HepG2 (cell line): Measurements from ENCODE around the gene ERCC4. TPM values are rescaled to one million over a fixed set of nuclear protein-coding genes. Genes with fewer than 3 reads are reported as not detected.
A peak's percentile ranks its signal among the peaks of the same experiment; 100 is the strongest.

ENCODE experiments used
- BHLHE40 ChIP-seq: IDR thresholded peaks from 2 replicates; pipeline ENCODE4 v1.6.1; 2011; ENCODE audit warnings: low read length, improper control_type of control experiment
- CEBPG ChIP-seq: IDR thresholded peaks from 2 replicates; pipeline ENCODE4 v1.6.1; 2016
- FOXC1 ChIP-seq: sonication (generic); formaldehyde crosslinking; IDR thresholded peaks from 2 replicates; pipeline ENCODE4 v1.8.0; 2022; ENCODE audit warnings: mild to moderate bottlenecking, missing genetic modification reagents, borderline replicate concordance
- HDAC2 ChIP-seq: sonication (generic); formaldehyde crosslinking; IDR thresholded peaks from 2 replicates; pipeline ENCODE4 v1.4.0; 2020; ENCODE audit warnings: missing genetic modification reagents
- IRX3 ChIP-seq: sonication (generic); formaldehyde crosslinking; IDR thresholded peaks from 2 replicates; pipeline ENCODE4 v1.8.1; 2023; ENCODE audit warnings: mild to moderate bottlenecking, low read depth, missing genetic modification reagents, borderline replicate concordance
- KAT8 ChIP-seq: IDR thresholded peaks from 2 replicates; pipeline ENCODE4 v1.6.1; 2016; ENCODE audit warnings: missing genetic modification reagents, missing compliant biosample characterization
- KLF6 ChIP-seq: IDR thresholded peaks from 2 replicates; pipeline ENCODE4 v1.8.0; 2016; ENCODE audit warnings: missing biosample characterization, missing genetic modification reagents
- NCOA2 ChIP-seq: sonication (generic); formaldehyde crosslinking; IDR thresholded peaks from 2 replicates; pipeline ENCODE4 v1.8.0; 2022; ENCODE audit warnings: inconsistent platforms
- NFKBIZ ChIP-seq: IDR thresholded peaks from 2 replicates; pipeline ENCODE4 v1.6.1; 2018; ENCODE audit warnings: missing genetic modification reagents, missing compliant biosample characterization
- PPARG ChIP-seq: conservative IDR thresholded peaks from 2 replicates; pipeline ENCODE4 v1.6.1; 2016; ENCODE audit warnings: missing biosample characterization, missing genetic modification reagents
- SMC3 ChIP-seq: IDR thresholded peaks from 2 replicates; pipeline ENCODE4 v1.6.1; 2011; ENCODE audit warnings: low read length, improper control_type of control experiment
- ZBTB8A ChIP-seq: sonication (generic); formaldehyde crosslinking; IDR thresholded peaks from 2 replicates; pipeline ENCODE4 v1.4.0; 2020; ENCODE audit warnings: mild to moderate bottlenecking, low read depth, missing genetic modification reagents, borderline replicate concordance
- ZNF367 ChIP-seq: sonication (generic); formaldehyde crosslinking; IDR thresholded peaks from 2 replicates; pipeline ENCODE4 v1.4.0; 2020; ENCODE audit warnings: missing genetic modification reagents, borderline replicate concordance
- ZNF383 ChIP-seq: sonication (generic); formaldehyde crosslinking; IDR thresholded peaks from 2 replicates; pipeline ENCODE4 v1.4.0; 2020; ENCODE audit warnings: missing genetic modification reagents, mild to moderate bottlenecking, borderline replicate concordance
- ZNF644 ChIP-seq: IDR thresholded peaks from 2 replicates; pipeline ENCODE4 v1.6.1; 2016; ENCODE audit warnings: low read depth
- ZSCAN30 ChIP-seq: sonication (generic); formaldehyde crosslinking; IDR thresholded peaks from 2 replicates; pipeline ENCODE4 v1.5.0; 2020; ENCODE audit warnings: mild to moderate bottlenecking, missing genetic modification reagents
- polyA plus RNA-seq, 8 experiments: library from polyadenylated mRNA; depleted of rRNA in 3 of 8; stranded (reverse) in 7 of 8; unstranded in 1 of 8; fragments of >200 nt; fragmentation: Illumina TruSeq in 4 of 8; extraction: Trizol in 4 of 8; gene quantifications; 2 replicates each; pipeline versions ENCODE4 v1.2.1 to v1.2.3, GENCODE V29; 2011 to 2016; ENCODE audit warnings: low read depth in 4 of 8, missing spikeins in 1 of 8, mixed read lengths in 1 of 8; ENCODE audit not compliant: insufficient read depth in 1 of 8
- total RNA-seq, 5 experiments: library from RNA; depleted of rRNA; stranded (reverse); fragments of >200 nt; fragmentation: Illumina TruSeq; extraction: Trizol; gene quantifications; 2 replicates each; pipeline ENCODE4 v1.2.3, GENCODE V29; 2016; ENCODE audit warnings: low read depth in 1 of 5
- TF ChIP-seq, protein P1 (sequence below): sonication (generic); formaldehyde crosslinking; IDR thresholded peaks from 2 replicates; pipeline ENCODE4 v1.4.0; 2020; ENCODE audit warnings: missing genetic modification reagents, borderline replicate concordance
- TF ChIP-seq, protein P2 (sequence below): sonication (generic); formaldehyde crosslinking; IDR thresholded peaks from 2 replicates; pipeline ENCODE4 v1.5.0; 2020; ENCODE audit warnings: mild to moderate bottlenecking, low read depth, missing genetic modification reagents, borderline replicate concordance
- TF ChIP-seq, protein P3 (sequence below), 2 experiments: sonication (generic) in 1 of 2; formaldehyde crosslinking in 1 of 2; IDR thresholded peaks; 2 replicates each; pipeline versions ENCODE4 v1.5.1 to v1.6.1; 2011 to 2020; ENCODE audit warnings: borderline replicate concordance in 1 of 2, low read depth in 1 of 2, low read length in 1 of 2, mild to moderate bottlenecking in 1 of 2, missing genetic modification reagents in 1 of 2, moderate library complexity in 1 of 2
- TF ChIP-seq, protein P4 (sequence below): sonication (generic); formaldehyde crosslinking; IDR thresholded peaks from 2 replicates; pipeline ENCODE4 v1.5.0; 2020; ENCODE audit warnings: missing genetic modification reagents

Gene ERCC4
- total and polyA plus RNA-seq, 2 of the 13 experiments (the other 11 are each of a cell fraction or from before 2014, with no cell fraction given): 5.4 to 15.2 TPM

DNA sequence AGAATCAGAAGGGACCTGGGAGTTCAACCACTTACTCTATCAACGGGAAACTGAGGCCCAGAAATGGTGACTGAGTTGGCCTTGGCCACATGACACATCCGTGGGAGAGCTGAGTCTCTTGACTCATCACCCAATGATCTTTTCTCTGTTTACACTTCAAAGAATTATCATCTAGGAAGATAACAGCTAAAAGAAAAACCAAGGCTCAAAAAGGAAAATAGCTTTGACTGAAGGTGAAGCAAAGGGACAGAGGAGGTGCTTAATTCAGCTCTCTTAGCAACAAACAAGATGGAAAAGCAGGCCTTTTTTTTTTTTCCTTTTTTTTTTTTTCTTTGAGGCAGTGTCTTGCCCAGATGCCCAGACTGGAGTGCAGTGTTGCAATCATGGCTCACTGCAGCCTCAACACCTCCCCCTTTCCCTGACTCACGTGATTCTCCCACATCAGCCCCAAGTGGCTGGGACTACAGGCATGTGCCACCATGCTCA is 16.7 kb downstream of the ERCC4 start (continued):
- TF ChIP-seq, protein P1, sequence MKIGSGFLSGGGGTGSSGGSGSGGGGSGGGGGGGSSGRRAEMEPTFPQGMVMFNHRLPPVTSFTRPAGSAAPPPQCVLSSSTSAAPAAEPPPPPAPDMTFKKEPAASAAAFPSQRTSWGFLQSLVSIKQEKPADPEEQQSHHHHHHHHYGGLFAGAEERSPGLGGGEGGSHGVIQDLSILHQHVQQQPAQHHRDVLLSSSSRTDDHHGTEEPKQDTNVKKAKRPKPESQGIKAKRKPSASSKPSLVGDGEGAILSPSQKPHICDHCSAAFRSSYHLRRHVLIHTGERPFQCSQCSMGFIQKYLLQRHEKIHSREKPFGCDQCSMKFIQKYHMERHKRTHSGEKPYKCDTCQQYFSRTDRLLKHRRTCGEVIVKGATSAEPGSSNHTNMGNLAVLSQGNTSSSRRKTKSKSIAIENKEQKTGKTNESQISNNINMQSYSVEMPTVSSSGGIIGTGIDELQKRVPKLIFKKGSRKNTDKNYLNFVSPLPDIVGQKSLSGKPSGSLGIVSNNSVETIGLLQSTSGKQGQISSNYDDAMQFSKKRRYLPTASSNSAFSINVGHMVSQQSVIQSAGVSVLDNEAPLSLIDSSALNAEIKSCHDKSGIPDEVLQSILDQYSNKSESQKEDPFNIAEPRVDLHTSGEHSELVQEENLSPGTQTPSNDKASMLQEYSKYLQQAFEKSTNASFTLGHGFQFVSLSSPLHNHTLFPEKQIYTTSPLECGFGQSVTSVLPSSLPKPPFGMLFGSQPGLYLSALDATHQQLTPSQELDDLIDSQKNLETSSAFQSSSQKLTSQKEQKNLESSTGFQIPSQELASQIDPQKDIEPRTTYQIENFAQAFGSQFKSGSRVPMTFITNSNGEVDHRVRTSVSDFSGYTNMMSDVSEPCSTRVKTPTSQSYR (CRISPR knock-in tag): peak; percentile 66
- peak; percentile 52 for TF ChIP-seq CEBPG (CRISPR knock-in tag)
- TF ChIP-seq ZNF367: no peak
- TF ChIP-seq NFKBIZ: no peak
- TF ChIP-seq BHLHE40: peak; percentile 78
- TF ChIP-seq SMC3: 0 out of 2 replicates have a peak, but pooled peaks have one; percentile 7
- no peak for TF ChIP-seq ZSCAN30
- TF ChIP-seq KAT8 (CRISPR knock-in tag): no peak
- TF ChIP-seq IRX3 (CRISPR knock-in tag): no peak
- no peak for TF ChIP-seq ZNF383
- no peak for TF ChIP-seq ZBTB8A (CRISPR knock-in tag)
- no peak for TF ChIP-seq FOXC1 (CRISPR knock-in tag)
- no peak for TF ChIP-seq NCOA2 (CRISPR knock-in tag)
- peak; percentile 56; the same call in 1 of the 2 replicates for TF ChIP-seq ZNF644 (CRISPR knock-in tag)
- TF ChIP-seq HDAC2 (CRISPR knock-in tag): no peak
- TF ChIP-seq, protein P2, sequence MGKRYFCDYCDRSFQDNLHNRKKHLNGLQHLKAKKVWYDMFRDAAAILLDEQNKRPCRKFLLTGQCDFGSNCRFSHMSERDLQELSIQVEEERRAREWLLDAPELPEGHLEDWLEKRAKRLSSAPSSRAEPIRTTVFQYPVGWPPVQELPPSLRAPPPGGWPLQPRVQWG: no peak
- TF ChIP-seq, protein P3, sequence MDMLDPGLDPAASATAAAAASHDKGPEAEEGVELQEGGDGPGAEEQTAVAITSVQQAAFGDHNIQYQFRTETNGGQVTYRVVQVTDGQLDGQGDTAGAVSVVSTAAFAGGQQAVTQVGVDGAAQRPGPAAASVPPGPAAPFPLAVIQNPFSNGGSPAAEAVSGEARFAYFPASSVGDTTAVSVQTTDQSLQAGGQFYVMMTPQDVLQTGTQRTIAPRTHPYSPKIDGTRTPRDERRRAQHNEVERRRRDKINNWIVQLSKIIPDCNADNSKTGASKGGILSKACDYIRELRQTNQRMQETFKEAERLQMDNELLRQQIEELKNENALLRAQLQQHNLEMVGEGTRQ (IDR thresholded peaks at IDR 0.05; ENCODE audit: low read depth, low read length): peak; percentile 35; the same call in 1 of the 2 replicates
- TF ChIP-seq, protein P3 (CRISPR knock-in tag; IDR thresholded peaks at IDR 0.05; ENCODE audit: borderline replicate concordance): no peak
- TF ChIP-seq, protein P4, sequence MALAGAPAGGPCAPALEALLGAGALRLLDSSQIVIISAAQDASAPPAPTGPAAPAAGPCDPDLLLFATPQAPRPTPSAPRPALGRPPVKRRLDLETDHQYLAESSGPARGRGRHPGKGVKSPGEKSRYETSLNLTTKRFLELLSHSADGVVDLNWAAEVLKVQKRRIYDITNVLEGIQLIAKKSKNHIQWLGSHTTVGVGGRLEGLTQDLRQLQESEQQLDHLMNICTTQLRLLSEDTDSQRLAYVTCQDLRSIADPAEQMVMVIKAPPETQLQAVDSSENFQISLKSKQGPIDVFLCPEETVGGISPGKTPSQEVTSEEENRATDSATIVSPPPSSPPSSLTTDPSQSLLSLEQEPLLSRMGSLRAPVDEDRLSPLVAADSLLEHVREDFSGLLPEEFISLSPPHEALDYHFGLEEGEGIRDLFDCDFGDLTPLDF (CRISPR knock-in tag): no peak
- no peak for TF ChIP-seq KLF6
- TF ChIP-seq PPARG (CRISPR knock-in tag): 0 out of 2 replicates have a peak, but pooled peaks have one; percentile 34
